Gastrocnemius medialis (tissue), 4 donors: Measurements from ENCODE around the gene SDCCAG8. TPM values are rescaled to one million over a fixed set of nuclear protein-coding genes. Genes with fewer than 3 reads are reported as not detected.

Source experiments
- ATAC-seq, 2 donors: fragments of 150-250 bp; one replicate each; pipeline ENCODE4 v1.9.1; 2016
- DNase-seq, 2 donors: peaks; one replicate each; pipeline ENCODE4 v3.0.0-alpha.2; 2019
- H3K27ac ChIP-seq, 4 donors: fragments of 200-600 bp; sonication (generic); 1 replicate in 1 of 4; 2 replicates in 3 of 4; pipeline ENCODE4 v1.5.1; 2016 to 2018; ENCODE audit warnings: mild to moderate bottlenecking in 2 of 4, moderate library complexity in 1 of 4
- H3K27me3 ChIP-seq, 3 donors: fragments of 200-600 bp; sonication (generic) in 2 of 3; 1 replicate in 1 of 3; 2 replicates in 2 of 3; pipeline versions ENCODE4 v1.5.1 to v1.6.0; 2016 to 2019; ENCODE audit warnings: mild to moderate bottlenecking in 1 of 3, moderate library complexity in 1 of 3
- H3K36me3 ChIP-seq, 2 donors: fragments of 200-600 bp; sonication (generic) in 1 of 2; one replicate each; pipeline ENCODE4 v1.5.1; 2017 to 2018
- H3K4me1 ChIP-seq, 2 donors: fragments of 200-600 bp; sonication (generic) in 1 of 2; one replicate each; pipeline ENCODE4 v1.5.1; 2016 to 2017; ENCODE audit warnings: mild to moderate bottlenecking in 2 of 2
- H3K4me3 ChIP-seq, 4 donors: fragments of 200-600 bp; sonication (generic) in 3 of 4; 1 replicate in 1 of 4; 2 replicates in 3 of 4; pipeline ENCODE4 v1.5.1; 2016 to 2019; ENCODE audit warnings: mild to moderate bottlenecking in 2 of 4
- H3K9me3 ChIP-seq, 3 donors: fragments of 200-600 bp; sonication (generic) in 2 of 3; 1 replicate in 1 of 3; 2 replicates in 2 of 3; pipeline ENCODE4 v1.5.1; 2016 to 2019
- POLR2A ChIP-seq, 2 donors: fragments of 450-650 bp; IDR thresholded peaks; one replicate each; pipeline ENCODE4 v1.6.1; 2017; ENCODE audit warnings: antibody characterized with exemption in 2 of 2, mild to moderate bottlenecking in 2 of 2, moderate library complexity in 2 of 2
- in situ Hi-C, 4 donors: fragments of 200-750 bp; cut with MboI; loops; one replicate each; pipeline versions ENCODE4 v1.15.0 to v1.8.0; 2017; ENCODE audit warnings: low sequenced_read_pairs in 4 of 4
- intact Hi-C: fragments of 100-400 bp; cut with DNase I; formaldehyde crosslinking; loops from one replicate; pipeline ENCODE4 v1.15.1; 2023; ENCODE audit warnings: low total_unique reads
- total RNA-seq, 4 donors: library from RNA; depleted of rRNA; stranded (reverse); fragments of >200 nt; gene quantifications; one replicate each; pipeline versions ENCODE4 v1.1.0 to v1.2.3, GENCODE V29; 2016
- TF ChIP-seq, protein P1 (sequence below), 5 experiments: fragments of 450-650 bp in 3 of 5; fragments of 200-600 bp in 2 of 5; sonication (generic) in 2 of 5; IDR thresholded peaks in 4 of 5; conservative IDR thresholded peaks in 1 of 5; 1 replicate in 4 of 5; 2 replicates in 1 of 5; pipeline ENCODE4 v1.5.1; 2016 to 2019; ENCODE audit warnings: antibody characterized with exemption in 5 of 5, mild to moderate bottlenecking in 3 of 5, moderate library complexity in 3 of 5

Gene SDCCAG8
- total RNA-seq, 4 donors from 2014 or later, result 12.3 to 33.9 (median 26.1) TPM

DNA sequence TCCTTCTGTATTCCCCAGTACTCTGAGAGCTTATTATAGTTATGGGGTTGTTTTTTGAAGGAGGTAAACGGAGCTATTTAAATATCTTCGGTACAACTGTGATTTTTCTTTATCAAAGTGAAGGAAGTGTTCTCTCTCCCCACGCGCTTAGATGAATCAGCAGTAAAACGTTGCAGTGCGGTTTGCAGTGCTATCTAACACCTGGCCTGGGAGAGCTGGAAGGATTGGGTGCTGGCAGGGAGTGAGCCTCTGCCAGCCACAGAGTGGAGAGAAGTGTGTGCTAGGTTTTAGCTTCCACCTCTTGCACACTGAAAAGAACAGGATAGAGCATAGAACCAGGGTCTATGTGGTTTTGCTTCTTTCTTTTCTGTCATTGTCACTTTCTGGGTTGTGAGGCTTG lies 165.9 kb downstream of the SDCCAG8 start:
- in situ Hi-C loops (no loop called here), intact Hi-C loops (no loop called here)
- TF ChIP-seq, protein P1, sequence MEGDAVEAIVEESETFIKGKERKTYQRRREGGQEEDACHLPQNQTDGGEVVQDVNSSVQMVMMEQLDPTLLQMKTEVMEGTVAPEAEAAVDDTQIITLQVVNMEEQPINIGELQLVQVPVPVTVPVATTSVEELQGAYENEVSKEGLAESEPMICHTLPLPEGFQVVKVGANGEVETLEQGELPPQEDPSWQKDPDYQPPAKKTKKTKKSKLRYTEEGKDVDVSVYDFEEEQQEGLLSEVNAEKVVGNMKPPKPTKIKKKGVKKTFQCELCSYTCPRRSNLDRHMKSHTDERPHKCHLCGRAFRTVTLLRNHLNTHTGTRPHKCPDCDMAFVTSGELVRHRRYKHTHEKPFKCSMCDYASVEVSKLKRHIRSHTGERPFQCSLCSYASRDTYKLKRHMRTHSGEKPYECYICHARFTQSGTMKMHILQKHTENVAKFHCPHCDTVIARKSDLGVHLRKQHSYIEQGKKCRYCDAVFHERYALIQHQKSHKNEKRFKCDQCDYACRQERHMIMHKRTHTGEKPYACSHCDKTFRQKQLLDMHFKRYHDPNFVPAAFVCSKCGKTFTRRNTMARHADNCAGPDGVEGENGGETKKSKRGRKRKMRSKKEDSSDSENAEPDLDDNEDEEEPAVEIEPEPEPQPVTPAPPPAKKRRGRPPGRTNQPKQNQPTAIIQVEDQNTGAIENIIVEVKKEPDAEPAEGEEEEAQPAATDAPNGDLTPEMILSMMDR (IDR thresholded peaks at IDR 0.05 in 4 of 5, conservative IDR thresholded peaks at IDR 0.05 in 1 of 5), result no peak
- TF ChIP-seq POLR2A (IDR thresholded peaks at IDR 0.05), result no peak
- DNase-seq, result peak; percentile 74 to 78
- ATAC-seq, result peak; percentile 98 to 99
- Histone ChIP-seq H3K4me3 (peak overlapping the region; percentile 5 to 43 (median 29)), H3K36me3 (peaks cover 0 to 5% of the 10 kb centered on the region in 2 donors), H3K27ac (peak overlapping the region; percentile 57 to 87 (median 76)), H3K4me1 (peaks cover 14 to 17% of the 10 kb centered on the region in 2 donors), H3K9me3 (no peaks in the 10 kb centered on the region), H3K27me3 (no peaks in the 10 kb centered on the region)

DNA sequence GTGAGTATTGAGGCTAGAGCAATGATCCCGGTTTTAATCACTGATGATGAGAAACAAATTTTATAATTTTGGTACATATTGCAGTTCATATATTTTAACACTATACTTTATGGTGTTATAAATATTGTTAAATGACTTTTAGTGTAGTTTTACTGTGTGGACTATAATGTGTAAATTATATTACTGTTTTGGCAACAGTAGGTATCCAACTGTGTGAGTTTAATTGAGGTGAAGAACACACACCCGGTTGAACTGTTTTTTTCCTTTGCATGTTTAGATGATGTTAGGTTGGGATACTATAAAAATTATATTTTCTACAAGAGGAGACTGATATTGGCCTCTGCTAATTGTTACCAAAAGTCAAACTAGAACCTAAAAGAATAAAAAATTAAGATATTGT lies 166.5 kb downstream of the SDCCAG8 start:
- ATAC-seq (no peak), DNase-seq (no peak)
- peaks cover 0 to 10% of the 10 kb centered on the region in 2 donors for H3K36me3 ChIP-seq
- H3K9me3 ChIP-seq, result no peaks in the 10 kb centered on the region
- in situ Hi-C loops, result no loop called here
- TF ChIP-seq, protein P1 (IDR thresholded peaks at IDR 0.05 in 4 of 5, conservative IDR thresholded peaks at IDR 0.05 in 1 of 5), result no peak
- peaks cover 14 to 17% of the 10 kb centered on the region in 2 donors for H3K4me1 ChIP-seq
- no peak overlapping the region for H3K4me3 ChIP-seq
- H3K27ac ChIP-seq, result peak overlapping the region in 2 of 4 donors; percentile 74 to 87
- H3K27me3 ChIP-seq, result no peaks in the 10 kb centered on the region
- intact Hi-C loops, result no loop called here

DNA sequence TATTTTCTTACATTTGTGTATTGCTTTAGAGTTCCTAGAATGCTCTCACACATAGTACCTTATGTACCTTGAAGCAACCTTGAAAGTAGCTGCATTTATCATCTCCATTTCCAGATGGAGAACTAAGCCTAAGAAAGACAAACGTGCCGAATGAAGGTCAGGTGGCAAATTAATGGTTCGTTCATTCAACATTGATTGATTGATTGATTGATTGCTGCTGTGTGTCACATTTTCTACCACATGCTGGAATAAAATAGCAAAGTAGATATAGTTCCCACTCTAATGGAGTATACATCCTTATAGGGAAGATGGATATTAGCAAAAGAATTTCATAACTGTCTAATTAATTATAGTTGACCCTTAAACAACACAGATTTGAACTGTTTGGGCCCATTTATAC lies 172.2 kb downstream of the SDCCAG8 start:
- intact Hi-C loops (no loop called here), in situ Hi-C loops (no loop called here)
- Histone ChIP-seq H3K9me3 (no peaks in the 10 kb centered on the region), H3K4me1 (no peaks in the 10 kb centered on the region), H3K36me3 (peaks cover 0 to 25% of the 10 kb centered on the region in 2 donors), H3K27ac (no peak overlapping the region), H3K4me3 (no peak overlapping the region), H3K27me3 (no peaks in the 10 kb centered on the region)
- DNase-seq (no peak), ATAC-seq (no peak)
- TF ChIP-seq, protein P1 (IDR thresholded peaks at IDR 0.05 in 4 of 5, conservative IDR thresholded peaks at IDR 0.05 in 1 of 5), result no peak
- no peak for TF ChIP-seq POLR2A (IDR thresholded peaks at IDR 0.05)

DNA sequence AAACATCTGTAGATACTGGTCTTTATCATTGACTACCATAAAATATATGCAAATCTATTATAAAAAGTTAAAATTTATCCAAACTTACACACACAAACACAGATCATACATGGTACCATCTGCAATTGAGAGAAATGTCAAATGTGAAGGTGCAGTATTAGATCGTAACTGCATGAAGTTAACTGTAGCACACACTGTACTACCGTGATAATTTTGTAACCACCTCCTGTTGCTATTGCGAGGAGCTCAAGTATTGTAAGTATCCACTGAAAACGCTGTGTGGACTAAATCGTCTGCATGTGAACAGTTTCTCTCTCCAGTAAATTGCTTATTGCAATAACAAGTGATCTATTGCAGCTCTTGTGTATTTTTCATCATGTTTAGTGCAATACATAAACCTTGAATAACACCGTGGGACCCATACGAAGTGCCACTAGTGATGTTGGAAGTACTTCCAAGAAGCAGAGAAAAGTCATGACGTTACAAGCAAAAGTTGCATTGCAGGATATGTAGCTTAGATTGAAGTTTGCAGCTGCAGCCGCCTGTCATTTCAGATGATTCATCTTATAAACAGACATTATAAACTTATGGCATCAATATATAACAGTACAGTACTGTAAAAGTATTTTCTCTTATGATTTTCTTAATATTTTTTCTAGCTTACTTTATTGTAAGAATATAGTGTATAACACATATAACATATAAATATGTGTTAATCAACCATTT lies 172.9 kb downstream of the SDCCAG8 start:
- intact Hi-C loops, result no loop called here

More for the DNA sequence above, 172.9 kb downstream of the SDCCAG8 start:
- Histone ChIP-seq H3K36me3 (peaks cover 0 to 25% of the 10 kb centered on the region in 2 donors), H3K27me3 (no peaks in the 10 kb centered on the region), H3K4me3 (no peak overlapping the region), H3K4me1 (no peaks in the 10 kb centered on the region), H3K27ac (no peak overlapping the region), H3K9me3 (no peaks in the 10 kb centered on the region)
- no peak for TF ChIP-seq POLR2A (IDR thresholded peaks at IDR 0.05)
- TF ChIP-seq, protein P1 (IDR thresholded peaks at IDR 0.05 in 4 of 5, conservative IDR thresholded peaks at IDR 0.05 in 1 of 5), result no peak
- DNase-seq, result no peak
- in situ Hi-C loops, result no loop called here
- no peak for ATAC-seq
